Stomach (tissue), 9 donors: Measurements from ENCODE around the gene UBXN4. TPM values are rescaled to one million over a fixed set of nuclear protein-coding genes. Genes with fewer than 3 reads are reported as not detected.
A peak's percentile ranks its signal among the peaks of the same experiment; 100 is the strongest.
"Not testable (repeated sequence)": the region's sequence is repeated elsewhere in the genome, so short reads cannot be mapped to it uniquely, and the experiment has no call there.

Source experiments
- DNase-seq, 2 donors: peaks; one replicate each; pipeline versions ENCODE4 v3.0.0 to v3.0.0-alpha.2; 2013 to 2019
- H3K27ac ChIP-seq, 5 donors: fragments of 200-600 bp in 4 of 5; sonication (generic) in 4 of 5; one replicate each; pipeline ENCODE4 v1.5.1; 2013 to 2019; ENCODE audit warnings: mild to moderate bottlenecking in 1 of 5, moderate library complexity in 1 of 5
- H3K27me3 ChIP-seq, 3 donors: fragments of 200-600 bp; sonication (generic); one replicate each; pipeline ENCODE4 v1.5.1; 2017 to 2019; ENCODE audit warnings: mixed run types in 1 of 3
- H3K36me3 ChIP-seq, 4 donors: fragments of 200-600 bp; sonication (generic); 1 replicate in 3 of 4; 2 replicates in 1 of 4; pipeline ENCODE4 v1.5.1; 2016 to 2019
- H3K4me1 ChIP-seq, 4 donors: fragments of 200-600 bp; sonication (generic); one replicate each; pipeline ENCODE4 v1.5.1; 2016 to 2019
- H3K4me3 ChIP-seq, 4 donors: fragments of 200-600 bp; sonication (generic) in 3 of 4; one replicate each; pipeline ENCODE4 v1.5.1; 2016 to 2019; ENCODE audit warnings: mild to moderate bottlenecking in 1 of 4
- H3K9me3 ChIP-seq, 4 donors: fragments of 200-600 bp; sonication (generic); one replicate each; pipeline ENCODE4 v1.5.1; 2016 to 2019
- EP300 ChIP-seq: sonication (generic); formaldehyde crosslinking; IDR thresholded peaks from one replicate; pipeline ENCODE4 v1.6.1; 2017; ENCODE audit warnings: antibody characterized with exemption
- POLR2A ChIP-seq, 4 donors: fragments of 450-650 bp; IDR thresholded peaks; one replicate each; pipeline ENCODE4 v1.6.1; 2016; ENCODE audit warnings: antibody characterized with exemption in 4 of 4, control low read depth in 2 of 4, mild to moderate bottlenecking in 1 of 4, moderate library complexity in 1 of 4
- POLR2AphosphoS5 ChIP-seq, 3 donors: sonication (generic); formaldehyde crosslinking; IDR thresholded peaks; one replicate each; pipeline ENCODE4 v1.6.1; 2016; ENCODE audit warnings: antibody characterized with exemption in 3 of 3
- WGBS, 5 donors: extraction: QIAGEN DNeasy Blood & Tissue Kit in 3 of 5; methylation state at CpG; one replicate each; pipeline versions ENCODE4 v1.1.5 to v1.1.7; 2013 to 2018; 5-methylcytosine and 5-hydroxymethylcytosine counted together
- intact Hi-C: fragments of 100-400 bp; cut with DNase I; formaldehyde crosslinking; loops from one replicate; pipeline ENCODE4 v1.15.1; 2023; ENCODE audit warnings: low total_unique reads
- polyA plus RNA-seq, 3 donors: library from polyadenylated mRNA; stranded (reverse); fragments of 200-250 nt; gene quantifications; one replicate each; pipeline ENCODE4 v1.2.3, GENCODE V29; 2013
- total RNA-seq, 5 donors: library from RNA; depleted of rRNA; stranded (reverse); fragments of >200 nt; gene quantifications; one replicate each; pipeline versions ENCODE4 v1.1.0 to v1.2.3, GENCODE V29; 2014 to 2016
- TF ChIP-seq, protein P1 (sequence below), 7 experiments: fragments of 450-650 bp in 4 of 7; fragments of 200-600 bp in 3 of 7; sonication (generic) in 3 of 7; IDR thresholded peaks; one replicate each; pipeline ENCODE4 v1.5.1; 2016 to 2019; ENCODE audit warnings: antibody characterized with exemption in 7 of 7, control low read depth in 2 of 7, mild to moderate bottlenecking in 1 of 7
- donor health status: healthy with polysubstance abuse.
- donor health status: Bipolar disorder and iron deficiency.
- donor health status: healthy.

Gene UBXN4
- total and polyA plus RNA-seq, 8 donors, result 18.8 to 296 (median 50.9) TPM

GRCh38 chr2:135701442-135701841 lies 40.2 kb upstream of the UBXN4 start:
- TF ChIP-seq POLR2A (IDR thresholded peaks at IDR 0.05), result no peak
- TF ChIP-seq, protein P1, sequence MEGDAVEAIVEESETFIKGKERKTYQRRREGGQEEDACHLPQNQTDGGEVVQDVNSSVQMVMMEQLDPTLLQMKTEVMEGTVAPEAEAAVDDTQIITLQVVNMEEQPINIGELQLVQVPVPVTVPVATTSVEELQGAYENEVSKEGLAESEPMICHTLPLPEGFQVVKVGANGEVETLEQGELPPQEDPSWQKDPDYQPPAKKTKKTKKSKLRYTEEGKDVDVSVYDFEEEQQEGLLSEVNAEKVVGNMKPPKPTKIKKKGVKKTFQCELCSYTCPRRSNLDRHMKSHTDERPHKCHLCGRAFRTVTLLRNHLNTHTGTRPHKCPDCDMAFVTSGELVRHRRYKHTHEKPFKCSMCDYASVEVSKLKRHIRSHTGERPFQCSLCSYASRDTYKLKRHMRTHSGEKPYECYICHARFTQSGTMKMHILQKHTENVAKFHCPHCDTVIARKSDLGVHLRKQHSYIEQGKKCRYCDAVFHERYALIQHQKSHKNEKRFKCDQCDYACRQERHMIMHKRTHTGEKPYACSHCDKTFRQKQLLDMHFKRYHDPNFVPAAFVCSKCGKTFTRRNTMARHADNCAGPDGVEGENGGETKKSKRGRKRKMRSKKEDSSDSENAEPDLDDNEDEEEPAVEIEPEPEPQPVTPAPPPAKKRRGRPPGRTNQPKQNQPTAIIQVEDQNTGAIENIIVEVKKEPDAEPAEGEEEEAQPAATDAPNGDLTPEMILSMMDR (IDR thresholded peaks at IDR 0.05), result no peak
- TF ChIP-seq POLR2AphosphoS5 (IDR thresholded peaks at IDR 0.05), result no peak
- no peak for TF ChIP-seq EP300
- Histone ChIP-seq H3K4me3 (no peak overlapping the region), H3K27me3 (no peaks in the 10 kb centered on the region), H3K4me1 (peaks cover 0 to 7% (median 0%) of the 10 kb centered on the region in 4 donors), H3K9me3 (no peaks in the 10 kb centered on the region), H3K36me3 (peaks cover 0 to 4% (median 0%) of the 10 kb centered on the region in 4 donors), H3K27ac (no peak overlapping the region)
- DNase-seq, result no peak
- 91 to 100% (median 96%) methylated on average over 2 of the region's 2 CpGs for WGBS, 5 donors
- intact Hi-C loops, result no loop called here

GRCh38 chr2:135703300-135703699 lies 38.4 kb upstream of the UBXN4 start:
- H3K4me3 ChIP-seq, result no peak overlapping the region
- no peaks in the 10 kb centered on the region for H3K9me3 ChIP-seq
- H3K4me1 ChIP-seq, result peaks cover 0 to 7% (median 0%) of the 10 kb centered on the region in 4 donors
- TF ChIP-seq, protein P1 (IDR thresholded peaks at IDR 0.05), result no peak
- TF ChIP-seq POLR2AphosphoS5 (IDR thresholded peaks at IDR 0.05) (no peak), EP300 (no peak), POLR2A (IDR thresholded peaks at IDR 0.05) (no peak)
- no peak overlapping the region for H3K27ac ChIP-seq
- DNase-seq, result no peak
- peaks cover 0 to 4% (median 0%) of the 10 kb centered on the region in 4 donors for H3K36me3 ChIP-seq
- intact Hi-C loops, result no loop called here
- H3K27me3 ChIP-seq, result no peaks in the 10 kb centered on the region
- 25 to 51% (median 35%) methylated on average over 1 of the region's 1 CpG for WGBS, 5 donors

DNA sequence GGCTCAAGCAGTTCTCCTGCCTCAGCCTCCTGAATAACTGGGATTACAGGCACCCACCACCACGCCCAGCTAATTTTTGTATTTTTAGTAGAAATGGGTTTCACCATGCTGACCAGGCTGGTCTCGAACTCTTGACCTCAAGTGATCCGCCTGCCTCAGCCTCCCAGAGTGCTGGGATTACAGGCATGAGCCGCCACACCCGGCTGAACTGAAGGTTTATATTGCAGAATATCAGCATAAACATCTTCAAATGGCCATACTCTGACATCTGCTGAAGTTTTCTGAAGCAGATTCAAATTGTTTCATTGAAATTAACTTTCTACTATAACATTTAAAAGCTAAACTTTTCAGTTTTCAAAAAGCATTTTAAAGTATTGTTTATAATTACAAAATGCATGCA lies 37.6 kb upstream of the UBXN4 start:
- H3K4me3 ChIP-seq, H3K9me3 ChIP-seq, H3K27me3 ChIP-seq, H3K27ac ChIP-seq, H3K36me3 ChIP-seq, DNase-seq, intact Hi-C loops, H3K4me1 ChIP-seq: not testable (repeated sequence)
- 89 to 94% (median 90%) methylated on average over 5 of the region's 5 CpGs for WGBS, 5 donors

DNA sequence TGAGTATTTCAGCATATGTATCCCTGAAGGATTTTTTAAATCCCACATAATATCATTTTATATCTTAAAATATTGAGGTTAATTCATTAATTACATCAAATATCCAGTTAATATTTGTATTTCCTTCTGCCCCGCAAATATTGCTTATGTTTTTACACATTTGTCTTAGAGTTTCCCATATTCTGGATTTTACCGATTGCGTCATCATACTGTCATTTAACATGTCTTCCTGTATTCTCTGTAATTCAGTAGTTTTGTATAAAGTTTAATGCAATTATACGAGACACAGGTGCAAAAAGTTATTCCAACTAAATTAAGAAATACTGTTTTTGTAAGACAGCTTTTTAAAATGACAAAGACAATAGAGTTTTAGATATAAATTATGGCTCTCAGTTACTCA lies 33.5 kb upstream of the UBXN4 start:
- intact Hi-C loops, result no loop called here

DNA sequence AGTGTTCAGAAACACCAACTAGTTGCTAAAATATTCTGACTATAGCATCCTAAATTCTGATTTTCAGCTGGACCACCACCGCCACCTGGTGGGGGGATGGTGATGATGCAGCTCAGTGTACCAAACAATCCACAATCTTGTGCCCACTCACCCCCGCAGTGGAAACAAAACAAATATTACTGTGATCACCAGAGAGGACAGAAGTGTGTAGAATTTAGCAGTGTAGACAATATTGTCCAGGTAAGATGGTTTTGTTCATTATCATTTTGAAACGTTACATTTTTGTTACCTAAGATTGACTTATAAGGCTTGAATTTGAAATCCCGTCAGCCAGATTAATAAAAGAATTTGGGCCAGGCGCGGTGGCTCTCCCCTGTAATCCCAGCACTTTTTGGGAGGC lies 31.7 kb upstream of the UBXN4 start:
- no peak overlapping the region for H3K4me3 ChIP-seq
- WGBS, 5 donors, result 55 to 64% (median 63%) methylated on average over 6 of the region's 6 CpGs
- peak; percentile 67 to 79 for DNase-seq
- no peaks in the 10 kb centered on the region for H3K27me3 ChIP-seq
- peaks cover 0 to 13% (median 2%) of the 10 kb centered on the region in 4 donors for H3K36me3 ChIP-seq
- H3K27ac ChIP-seq, result no peak overlapping the region
- H3K9me3 ChIP-seq, result no peaks in the 10 kb centered on the region
- intact Hi-C loops, result loop anchor here (10.0 kb wide), 1 partner anchor 705 kb away; no protein-coding TSS in a partner anchor
- no peak for TF ChIP-seq POLR2A (IDR thresholded peaks at IDR 0.05)
- TF ChIP-seq, protein P1 (IDR thresholded peaks at IDR 0.05), result peak in 6 of 7 experiments; percentile 6 to 91 (median 88)
- no peaks in the 10 kb centered on the region for H3K4me1 ChIP-seq

More for the DNA sequence above, 33.5 kb upstream of the UBXN4 start:
- Histone ChIP-seq H3K36me3 (peaks cover 0 to 7% (median 2%) of the 10 kb centered on the region in 4 donors), H3K9me3 (no peaks in the 10 kb centered on the region), H3K27ac (no peak overlapping the region), H3K4me3 (no peak overlapping the region), H3K27me3 (no peaks in the 10 kb centered on the region), H3K4me1 (peaks cover 0 to 6% (median 0%) of the 10 kb centered on the region in 4 donors)
- TF ChIP-seq EP300 (no peak), POLR2A (IDR thresholded peaks at IDR 0.05) (no peak), POLR2AphosphoS5 (IDR thresholded peaks at IDR 0.05) (no peak)
- no peak for DNase-seq
- WGBS, 5 donors, result 92 to 97% (median 96%) methylated on average over 4 of the region's 4 CpGs

DNA sequence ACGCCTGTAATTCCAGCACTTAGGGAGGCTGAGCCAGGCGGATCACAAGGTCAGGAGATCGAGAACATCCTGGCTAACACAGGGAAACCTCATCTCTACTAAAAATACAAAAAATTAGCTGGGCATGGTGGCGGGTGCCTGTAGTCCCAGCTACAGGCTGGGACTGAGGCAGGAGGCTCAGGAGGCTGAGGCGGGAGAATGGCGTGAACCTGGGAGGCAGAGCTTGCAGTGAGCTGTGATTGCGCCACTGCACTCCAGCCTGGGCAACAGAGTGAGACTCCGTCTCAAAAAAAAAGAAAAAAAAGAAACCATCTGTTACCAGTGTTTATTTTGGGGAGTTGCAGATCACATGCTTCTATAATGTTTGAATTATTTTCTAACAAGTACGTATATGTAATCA lies 26.6 kb upstream of the UBXN4 start:
- intact Hi-C loops, result loop anchor here (10.0 kb wide), 1 partner anchor 710 kb away; no protein-coding TSS in a partner anchor
- 87 to 93% (median 92%) methylated on average over 9 of the region's 9 CpGs for WGBS, 5 donors

More for the DNA sequence above, 26.6 kb upstream of the UBXN4 start:
- H3K27me3 ChIP-seq, DNase-seq, H3K4me3 ChIP-seq, H3K9me3 ChIP-seq, H3K4me1 ChIP-seq, H3K27ac ChIP-seq: not testable (repeated sequence)
- H3K36me3 ChIP-seq, result peaks cover 0 to 48% (median 38%) of the 10 kb centered on the region in 4 donors
